A673 (cell line): ENCODE results near the gene FDCSP. TPM values are rescaled to one million over a fixed set of nuclear protein-coding genes. Genes with fewer than 3 reads are reported as not detected.

ENCODE experiments used
- BruUV-seq: library from RNA; stranded (reverse); fragments of 400-500 nt; replicated peaks from 2 replicates; lab custom pipeline; 2021; lab: Mats Ljungman, UMichigan
- CTCF ChIA-PET: fragments of 300-600 bp; sonication (Branson Sonifier 250); formaldehyde crosslinking; loops from one replicate; lab custom pipeline; 2022; ENCODE audit warnings: antibody characterized with exemption; lab: Charles Lee
- POLR2A ChIA-PET: fragments of 300-600 bp; sonication (Branson Sonifier 250); formaldehyde crosslinking; loops from one replicate; lab custom pipeline; 2022; ENCODE audit warnings: antibody characterized with exemption; ENCODE audit not compliant: low non-redundant PET; lab: Charles Lee
- DNase-seq: peaks from one replicate; pipeline ENCODE4 v3.0.0-alpha.2; 2015; ENCODE audit warnings: low spot score
- H3K27ac ChIP-seq: fragments of 200-600 bp; sonication (generic); 2 replicates; pipeline ENCODE4 v1.5.1; 2016; ENCODE audit warnings: mixed run types, low read depth, mild to moderate bottlenecking, mixed read lengths, antibody characterized with exemption, low read length; ENCODE audit not compliant: poor library complexity, severe bottlenecking
- H3K27me3 ChIP-seq: fragments of 200-600 bp; sonication (generic); replicated peaks from 2 replicates; pipeline ENCODE4 v1.6.1; 2017; ENCODE audit warnings: mixed run types, low read depth, mild to moderate bottlenecking, mixed read lengths, antibody characterized with exemption, low read length; ENCODE audit not compliant: insufficient read depth, poor library complexity
- H3K36me3 ChIP-seq: fragments of 200-600 bp; sonication (generic); 2 replicates; pipeline ENCODE4 v1.6.1; 2016; ENCODE audit warnings: mixed run types, mild to moderate bottlenecking, mixed read lengths, antibody characterized with exemption, low read length; ENCODE audit not compliant: insufficient read depth, poor library complexity, severe bottlenecking
- H3K4me1 ChIP-seq: fragments of 200-600 bp; sonication (generic); 2 replicates; pipeline ENCODE4 v1.6.1; 2017; ENCODE audit warnings: mixed run types, mild to moderate bottlenecking, mixed read lengths, antibody characterized with exemption, low read length; ENCODE audit not compliant: insufficient read depth, poor library complexity, severe bottlenecking
- H3K4me3 ChIP-seq: fragments of 200-600 bp; sonication (generic); 2 replicates; pipeline ENCODE4 v1.5.1; 2016; ENCODE audit warnings: low read depth, mixed run types, mild to moderate bottlenecking, mixed read lengths, low read length; ENCODE audit not compliant: poor library complexity, severe bottlenecking
- H3K9me3 ChIP-seq: fragments of 200-600 bp; sonication (generic); 2 replicates; pipeline ENCODE4 v1.6.1; 2016; ENCODE audit warnings: mixed run types, low read depth, mild to moderate bottlenecking, mixed read lengths, antibody characterized with exemption, low read length; ENCODE audit not compliant: poor library complexity, severe bottlenecking
- EZH2 ChIP-seq: fragments of 200-600 bp; sonication (generic); IDR thresholded peaks from 2 replicates; pipeline ENCODE4 v1.6.1; 2017; ENCODE audit warnings: borderline replicate concordance, low read depth, mild to moderate bottlenecking, mixed read lengths, antibody characterized with exemption, low read length; ENCODE audit not compliant: poor library complexity, severe bottlenecking
- intact Hi-C: fragments of 100-400 bp; cut with micrococcal nuclease; formaldehyde crosslinking; loops from one replicate; pipeline ENCODE4 v1.10.0; 2022; ENCODE audit not compliant: unreplicated experiment
- total RNA-seq: library from RNA; stranded (reverse); gene quantifications from 2 replicates; pipeline ENCODE4 v1.2.3, GENCODE V29; 2021
- TF ChIP-seq, protein P1 (sequence below): fragments of 300-800, 200-600 bp; sonication (generic); conservative IDR thresholded peaks from 2 replicates; pipeline ENCODE4 v1.5.1; 2017; ENCODE audit warnings: low read depth, mild to moderate bottlenecking, antibody characterized with exemption, low read length, moderate library complexity, mixed read lengths

FDCSP gene
- total RNA-seq, 1 experiment from 2014 or later = not detected

DNA sequence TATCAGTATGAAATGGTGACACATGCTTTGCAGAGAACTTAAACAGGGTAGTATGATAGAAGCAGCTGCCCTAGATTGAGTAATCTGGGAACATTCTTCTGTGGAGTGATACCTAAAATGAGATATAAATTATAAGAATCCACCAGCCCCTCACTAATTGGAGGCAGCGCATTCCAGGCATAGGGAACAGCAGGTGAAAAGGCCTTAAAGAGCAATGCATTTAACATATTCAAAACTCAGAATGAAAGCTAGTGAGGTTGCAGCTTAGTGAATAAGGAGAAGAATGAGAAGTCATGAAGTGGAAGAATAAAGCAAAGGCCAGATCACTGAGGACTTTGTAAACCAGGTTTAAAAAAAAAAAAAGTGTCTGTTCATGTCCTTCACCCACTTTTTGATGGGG is 35.3 kb upstream of the FDCSP start:
- no peaks in the 10 kb centered on the region for H3K36me3 ChIP-seq
- H3K9me3 ChIP-seq = no peaks in the 10 kb centered on the region
- TF ChIP-seq EZH2 = no peak
- TF ChIP-seq, protein P1, sequence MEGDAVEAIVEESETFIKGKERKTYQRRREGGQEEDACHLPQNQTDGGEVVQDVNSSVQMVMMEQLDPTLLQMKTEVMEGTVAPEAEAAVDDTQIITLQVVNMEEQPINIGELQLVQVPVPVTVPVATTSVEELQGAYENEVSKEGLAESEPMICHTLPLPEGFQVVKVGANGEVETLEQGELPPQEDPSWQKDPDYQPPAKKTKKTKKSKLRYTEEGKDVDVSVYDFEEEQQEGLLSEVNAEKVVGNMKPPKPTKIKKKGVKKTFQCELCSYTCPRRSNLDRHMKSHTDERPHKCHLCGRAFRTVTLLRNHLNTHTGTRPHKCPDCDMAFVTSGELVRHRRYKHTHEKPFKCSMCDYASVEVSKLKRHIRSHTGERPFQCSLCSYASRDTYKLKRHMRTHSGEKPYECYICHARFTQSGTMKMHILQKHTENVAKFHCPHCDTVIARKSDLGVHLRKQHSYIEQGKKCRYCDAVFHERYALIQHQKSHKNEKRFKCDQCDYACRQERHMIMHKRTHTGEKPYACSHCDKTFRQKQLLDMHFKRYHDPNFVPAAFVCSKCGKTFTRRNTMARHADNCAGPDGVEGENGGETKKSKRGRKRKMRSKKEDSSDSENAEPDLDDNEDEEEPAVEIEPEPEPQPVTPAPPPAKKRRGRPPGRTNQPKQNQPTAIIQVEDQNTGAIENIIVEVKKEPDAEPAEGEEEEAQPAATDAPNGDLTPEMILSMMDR = no peak
- no peaks in the 10 kb centered on the region for H3K27me3 ChIP-seq
- no TSS peak for BruUV-seq
- no peak overlapping the region for H3K4me3 ChIP-seq
- no peak for DNase-seq
- no peak overlapping the region for H3K27ac ChIP-seq
- H3K4me1 ChIP-seq = no peaks in the 10 kb centered on the region
- ChIA-PET CTCF (no interaction called here), POLR2A (no interaction called here)
- intact Hi-C loops = no loop called here

DNA sequence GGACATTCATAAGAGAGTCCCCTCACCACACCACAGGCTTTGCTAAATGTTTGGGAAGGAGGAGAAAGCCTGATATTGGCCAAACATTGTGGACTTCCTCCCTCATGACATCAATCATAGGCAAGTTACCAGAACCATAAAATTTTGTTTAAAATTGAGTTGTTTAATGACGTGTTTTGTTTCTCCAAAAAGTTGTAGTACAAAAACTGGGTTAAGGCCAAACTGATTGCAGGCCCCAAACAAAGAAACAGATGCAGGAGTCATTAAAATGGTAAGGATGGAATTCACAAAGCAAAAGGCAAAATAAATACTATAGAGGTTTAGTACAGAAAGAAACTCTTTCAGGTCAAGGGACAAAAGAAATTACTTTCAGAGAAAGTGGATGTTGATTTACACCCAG is 34.3 kb upstream of the FDCSP start:
- no TSS peak for BruUV-seq
- Histone ChIP-seq H3K9me3 (no peaks in the 10 kb centered on the region), H3K4me1 (no peaks in the 10 kb centered on the region), H3K4me3 (no peak overlapping the region), H3K27me3 (no peaks in the 10 kb centered on the region), H3K36me3 (no peaks in the 10 kb centered on the region), H3K27ac (no peak overlapping the region)
- ChIA-PET POLR2A (no interaction called here), CTCF (no interaction called here)
- TF ChIP-seq, protein P1 = no peak
- TF ChIP-seq EZH2 = no peak
- intact Hi-C loops = no loop called here
- no peak for DNase-seq

DNA sequence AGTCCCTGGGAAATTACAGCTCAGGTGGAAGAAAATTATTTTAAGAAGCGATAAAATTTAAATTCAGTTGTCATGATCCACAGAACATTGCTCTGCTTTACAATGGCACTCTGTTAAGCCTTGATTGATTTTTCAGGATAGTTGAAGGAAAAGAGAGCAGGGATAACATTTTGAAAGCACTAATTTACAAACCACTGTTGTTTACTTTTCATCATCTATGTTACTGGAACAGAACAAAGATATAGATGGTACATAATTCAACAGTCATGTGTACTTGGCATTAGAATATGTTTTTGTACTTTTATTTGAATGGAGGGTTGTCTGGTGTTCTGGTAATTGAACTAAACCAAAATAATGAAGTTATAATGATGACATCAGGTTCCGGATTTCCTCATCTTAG is 33.0 kb upstream of the FDCSP start:
- TF ChIP-seq EZH2 = no peak
- TF ChIP-seq, protein P1 = no peak
- H3K4me3 ChIP-seq = no peak overlapping the region
- ChIA-PET CTCF (no interaction called here), POLR2A (interaction anchor here (0.8 kb wide), 1 partner anchor 275 kb away, joined by 3 read pairs; no protein-coding TSS in a partner anchor)
- intact Hi-C loops = no loop called here
- no peaks in the 10 kb centered on the region for H3K9me3 ChIP-seq
- H3K36me3 ChIP-seq = no peaks in the 10 kb centered on the region
- DNase-seq = no peak
- no peak overlapping the region for H3K27ac ChIP-seq
- BruUV-seq = no TSS peak
- H3K27me3 ChIP-seq = no peaks in the 10 kb centered on the region
- H3K4me1 ChIP-seq = no peaks in the 10 kb centered on the region
